ENCODE data around the gene PRR35.

DNA sequence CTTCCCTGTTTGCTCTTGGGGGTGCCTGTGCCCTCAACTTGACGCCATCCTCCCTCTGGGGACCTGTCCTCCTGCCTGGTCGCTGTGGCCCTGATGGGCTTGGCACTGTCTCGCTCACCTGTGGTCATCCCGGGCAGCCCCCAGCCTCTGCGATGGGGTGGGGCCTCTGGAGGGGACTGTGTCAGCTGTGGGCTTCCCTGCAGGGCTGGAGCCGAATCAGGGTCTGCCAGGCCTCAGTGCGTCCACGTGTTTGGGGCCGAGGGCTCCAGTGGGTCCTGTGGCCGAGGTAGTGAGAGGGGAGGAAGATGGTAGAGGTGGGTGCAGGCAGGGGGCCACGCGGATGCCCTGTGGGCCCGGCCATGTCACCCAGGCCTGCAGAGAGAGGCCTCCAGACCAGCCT is 17.6 kb downstream of the PRR35 start:
- TF ChIP-seq EZH2phosphoT487 (IDR thresholded peaks at IDR 0.05; ENCODE audit: borderline replicate concordance, low read length) = no peak
- TF ChIP-seq, protein P1, sequence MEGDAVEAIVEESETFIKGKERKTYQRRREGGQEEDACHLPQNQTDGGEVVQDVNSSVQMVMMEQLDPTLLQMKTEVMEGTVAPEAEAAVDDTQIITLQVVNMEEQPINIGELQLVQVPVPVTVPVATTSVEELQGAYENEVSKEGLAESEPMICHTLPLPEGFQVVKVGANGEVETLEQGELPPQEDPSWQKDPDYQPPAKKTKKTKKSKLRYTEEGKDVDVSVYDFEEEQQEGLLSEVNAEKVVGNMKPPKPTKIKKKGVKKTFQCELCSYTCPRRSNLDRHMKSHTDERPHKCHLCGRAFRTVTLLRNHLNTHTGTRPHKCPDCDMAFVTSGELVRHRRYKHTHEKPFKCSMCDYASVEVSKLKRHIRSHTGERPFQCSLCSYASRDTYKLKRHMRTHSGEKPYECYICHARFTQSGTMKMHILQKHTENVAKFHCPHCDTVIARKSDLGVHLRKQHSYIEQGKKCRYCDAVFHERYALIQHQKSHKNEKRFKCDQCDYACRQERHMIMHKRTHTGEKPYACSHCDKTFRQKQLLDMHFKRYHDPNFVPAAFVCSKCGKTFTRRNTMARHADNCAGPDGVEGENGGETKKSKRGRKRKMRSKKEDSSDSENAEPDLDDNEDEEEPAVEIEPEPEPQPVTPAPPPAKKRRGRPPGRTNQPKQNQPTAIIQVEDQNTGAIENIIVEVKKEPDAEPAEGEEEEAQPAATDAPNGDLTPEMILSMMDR (conservative IDR thresholded peaks at IDR 0.05; ENCODE audit: low read depth, low read length) = no peak
